GM18867 (cell line): Measurements from ENCODE around the gene RNF180.
"Not testable (repeated sequence)": the region's sequence is repeated elsewhere in the genome, so short reads cannot be mapped to it uniquely, and the experiment has no call there.

Experiments used
- ATAC-seq: cut with Tn5 transposase; IDR thresholded peaks from one replicate; pipeline ENCODE4 v1.9.1; 2021; ENCODE audit warnings: mild to moderate bottlenecking, moderate library complexity; ENCODE audit not compliant: unreplicated experiment

Gene RNF180

GRCh38 chr5:64176301-64176700, 10.7 kb downstream of the RNF180 start:
- ATAC-seq: no peak

- ATAC-seq: no peak
These were observed 15.2 kb downstream of the RNF180 start for GRCh38 chr5:64180661-64181343.

- ATAC-seq: no peak
These were observed 15.8 kb downstream of the RNF180 start for GRCh38 chr5:64181440-64181839.

GRCh38 chr5:64183956-64184355, 18.3 kb downstream of the RNF180 start:
- no peak for ATAC-seq

GRCh38 chr5:64184832-64185231, 19.2 kb downstream of the RNF180 start:
- no peak for ATAC-seq

GRCh38 chr5:64188776-64189175, 23.1 kb downstream of the RNF180 start:
- no peak for ATAC-seq

- peak; percentile 30 for ATAC-seq
These were observed 25.1 kb downstream of the RNF180 start for GRCh38 chr5:64190562-64191306.

- no peak for ATAC-seq
These were observed 30.3 kb downstream of the RNF180 start for GRCh38 chr5:64195981-64196380.

GRCh38 chr5:64199425-64199824, 33.8 kb downstream of the RNF180 start:
- no peak for ATAC-seq

- no peak for ATAC-seq
These were observed 36.4 kb downstream of the RNF180 start for GRCh38 chr5:64201996-64202395.

GRCh38 chr5:64206653-64207052, 41.0 kb downstream of the RNF180 start:
- no peak for ATAC-seq

GRCh38 chr5:64207978-64208377, 42.3 kb downstream of the RNF180 start:
- ATAC-seq: no peak

GRCh38 chr5:64209353-64209752, 43.7 kb downstream of the RNF180 start:
- ATAC-seq: no peak

GRCh38 chr5:64210866-64211265, 45.2 kb downstream of the RNF180 start:
- no peak for ATAC-seq

- ATAC-seq: no peak
These were observed 47.4 kb downstream of the RNF180 start for GRCh38 chr5:64213011-64213410.

GRCh38 chr5:64213531-64213930, 47.9 kb downstream of the RNF180 start:
- ATAC-seq: no peak

- no peak for ATAC-seq
These were observed 48.5 kb downstream of the RNF180 start for GRCh38 chr5:64214132-64214531.

- no peak for ATAC-seq
These were observed 56.3 kb downstream of the RNF180 start for GRCh38 chr5:64221911-64222310.

GRCh38 chr5:64225286-64225981, 59.8 kb downstream of the RNF180 start:
- not testable (repeated sequence) for ATAC-seq

GRCh38 chr5:64227131-64227537, 61.5 kb downstream of the RNF180 start:
- ATAC-seq: not testable (repeated sequence)

GRCh38 chr5:64229163-64229774, 63.6 kb downstream of the RNF180 start:
- peak; percentile 79 for ATAC-seq
